DOHH2 (cell line): ENCODE results near the gene GATA3.
"Not testable (repeated sequence)": the region's sequence is repeated elsewhere in the genome, so short reads cannot be mapped to it uniquely, and the experiment has no call there.

Experiments used
- H3F3A ChIP-seq: fragments of 200-600 bp; sonication (generic), shearing (Covaris generic); 2 replicates; pipeline ENCODE4 v1.6.0; 2016; ENCODE audit warnings: antibody characterized with exemption, mild to moderate bottlenecking; ENCODE audit not compliant: control insufficient read depth, insufficient read depth
- H3K27ac ChIP-seq: fragments of 200-600 bp; sonication (generic); 2 replicates; pipeline ENCODE4 v1.5.1; 2014; ENCODE audit warnings: low read depth, mild to moderate bottlenecking, low read length, moderate library complexity
- H3K27me3 ChIP-seq: fragments of 200-600 bp; sonication (generic); 2 replicates; pipeline ENCODE4 v1.6.1; 2014; ENCODE audit warnings: mild to moderate bottlenecking, low read length, mixed read lengths; ENCODE audit not compliant: control insufficient read depth
- H3K36me3 ChIP-seq: fragments of 200-600 bp; sonication (generic); 2 replicates; pipeline ENCODE4 v1.6.1; 2014; ENCODE audit warnings: mild to moderate bottlenecking, low read length, moderate library complexity, mixed read lengths; ENCODE audit not compliant: control insufficient read depth
- H3K4me1 ChIP-seq: fragments of 200-600 bp; sonication (generic); 2 replicates; pipeline ENCODE4 v1.6.1; 2014; ENCODE audit warnings: mild to moderate bottlenecking, low read length, mixed read lengths; ENCODE audit not compliant: control insufficient read depth
- H3K4me2 ChIP-seq: fragments of 200-600 bp; sonication (generic); 2 replicates; pipeline ENCODE4 v1.6.0; 2014; ENCODE audit warnings: mild to moderate bottlenecking, low read length, moderate library complexity
- H3K4me3 ChIP-seq: fragments of 200-600 bp; sonication (generic); 2 replicates; pipeline ENCODE4 v1.5.1; 2014; ENCODE audit warnings: mild to moderate bottlenecking, low read length, mixed read lengths
- H3K79me2 ChIP-seq: fragments of 200-600 bp; sonication (generic); 2 replicates; pipeline ENCODE4 v1.6.1; 2014; ENCODE audit warnings: mild to moderate bottlenecking, low read length, mixed read lengths; ENCODE audit not compliant: control insufficient read depth
- H3K9me2 ChIP-seq: fragments of 200-600 bp; sonication (generic); replicated peaks from 2 replicates; pipeline ENCODE4 v1.6.1; 2014; ENCODE audit warnings: mild to moderate bottlenecking, low read length, mixed read lengths; ENCODE audit not compliant: control insufficient read depth
- H3K9me3 ChIP-seq: fragments of 200-600 bp; sonication (generic); 2 replicates; pipeline ENCODE4 v1.6.1; 2014; ENCODE audit warnings: antibody characterized with exemption, low read length, mixed read lengths; ENCODE audit not compliant: control insufficient read depth, insufficient read depth
- H4K20me1 ChIP-seq: fragments of 200-600 bp; sonication (generic); 2 replicates; pipeline ENCODE4 v1.6.0; 2014; ENCODE audit warnings: low read depth, mild to moderate bottlenecking, antibody characterized with exemption, low read length, moderate library complexity; ENCODE audit not compliant: control insufficient read depth, insufficient read depth
- CTCF ChIP-seq: fragments of 200-600 bp; sonication (generic); IDR thresholded peaks from one replicate; pipeline ENCODE4 v1.5.1; 2014; ENCODE audit warnings: antibody characterized with exemption, mild to moderate bottlenecking, low read depth, low read length; ENCODE audit not compliant: poor library complexity, severe bottlenecking
- EZH2phosphoT487 ChIP-seq: fragments of 200-600 bp; sonication (generic); IDR thresholded peaks from 2 replicates; pipeline ENCODE4 v1.6.1; 2017; ENCODE audit warnings: borderline replicate concordance, mild to moderate bottlenecking, antibody characterized with exemption, low read length, moderate library complexity, mixed read lengths

GATA3 gene

DNA sequence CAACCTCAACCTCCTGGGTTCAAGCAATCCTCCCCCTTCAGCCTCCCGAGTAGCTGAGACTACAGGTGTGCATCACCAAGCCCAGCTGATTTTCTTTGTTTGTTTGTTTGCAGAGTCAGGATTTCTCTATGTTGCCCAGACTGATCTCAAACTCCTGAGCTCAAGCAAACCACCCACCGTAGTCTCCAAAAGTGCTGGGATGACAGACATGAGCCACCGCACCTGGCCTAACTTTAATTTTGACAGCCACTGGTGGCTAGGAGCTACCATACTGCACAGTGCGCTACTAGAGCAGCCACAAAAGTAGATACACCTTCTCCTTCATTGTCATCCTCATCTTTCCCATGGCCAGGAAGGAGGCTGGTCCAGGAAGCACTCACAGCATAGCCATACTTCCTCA lies 31.2 kb upstream of the GATA3 start:
- Histone ChIP-seq H3K4me3 (no peak overlapping the region), H3K9me3 (no peaks in the 10 kb centered on the region), H3K4me1 (no peaks in the 10 kb centered on the region), H3K4me2 (no peak overlapping the region), H3K9me2 (no peaks in the 10 kb centered on the region), H3K27me3 (no peaks in the 10 kb centered on the region), H3K27ac (no peak overlapping the region), H3F3A (no peaks in the 10 kb centered on the region), H4K20me1 (no peaks in the 10 kb centered on the region), H3K36me3 (no peaks in the 10 kb centered on the region), H3K79me2 (no peaks in the 10 kb centered on the region)
- no peak for TF ChIP-seq EZH2phosphoT487

- Histone ChIP-seq H3K4me2 (no peak overlapping the region), H3F3A (no peaks in the 10 kb centered on the region), H3K36me3 (no peaks in the 10 kb centered on the region), H4K20me1 (no peaks in the 10 kb centered on the region), H3K9me2 (no peaks in the 10 kb centered on the region), H3K4me1 (no peaks in the 10 kb centered on the region), H3K79me2 (no peaks in the 10 kb centered on the region), H3K9me3 (no peaks in the 10 kb centered on the region), H3K4me3 (no peak overlapping the region), H3K27me3 (no peaks in the 10 kb centered on the region), H3K27ac (no peak overlapping the region)
- TF ChIP-seq CTCF: no peak
- no peak for TF ChIP-seq EZH2phosphoT487
Observed at GRCh38 chr10:8023851-8024250, 30.6 kb upstream of the GATA3 start.

GRCh38 chr10:8026349-8027259 lies 27.9 kb upstream of the GATA3 start:
- H3K27ac ChIP-seq: no peak overlapping the region
- H3K4me1 ChIP-seq: no peaks in the 10 kb centered on the region
- TF ChIP-seq CTCF (no peak), EZH2phosphoT487 (no peak)
- H4K20me1 ChIP-seq: no peaks in the 10 kb centered on the region
- no peak overlapping the region for H3K4me3 ChIP-seq
- no peaks in the 10 kb centered on the region for H3K79me2 ChIP-seq
- no peaks in the 10 kb centered on the region for H3K9me2 ChIP-seq
- H3K4me2 ChIP-seq: no peak overlapping the region
- no peaks in the 10 kb centered on the region for H3K9me3 ChIP-seq
- H3K27me3 ChIP-seq: no peaks in the 10 kb centered on the region
- no peaks in the 10 kb centered on the region for H3F3A ChIP-seq
- no peaks in the 10 kb centered on the region for H3K36me3 ChIP-seq

GRCh38 chr10:8031211-8031610 lies 23.3 kb upstream of the GATA3 start:
- not testable (repeated sequence) for H3K4me2 ChIP-seq, H3K79me2 ChIP-seq, H3K4me3 ChIP-seq, H3K9me2 ChIP-seq, H4K20me1 ChIP-seq, H3K27me3 ChIP-seq, H3K36me3 ChIP-seq, H3F3A ChIP-seq, H3K9me3 ChIP-seq, H3K4me1 ChIP-seq, H3K27ac ChIP-seq
